ENCODE results near the gene FAM53B. TPM values are rescaled to one million over a fixed set of nuclear protein-coding genes. Genes with fewer than 3 reads are reported as not detected.

Gene FAM53B
- polyA plus RNA-seq, 1 of the 3 experiments (the other 2 are of a cell fraction): 5.6 TPM

GRCh38 chr10:124577651-124578050 lies 166.5 kb downstream of the FAM53B start:
- no peaks in the 10 kb centered on the region for H4K20me1 ChIP-seq (ENCODE audit: insufficient read depth)
- no peaks in the 10 kb centered on the region for H3K4me1 ChIP-seq (ENCODE audit: control insufficient read depth in 1 of 2, insufficient read depth in 2 of 2, low read depth in 1 of 2, low read length in 1 of 2)
- no peaks in the 10 kb centered on the region for H3F3A ChIP-seq (replicated peaks; ENCODE audit: insufficient read depth)
- H3K27me3 ChIP-seq (ENCODE audit: insufficient read depth): no peaks in the 10 kb centered on the region
- H3K9me3 ChIP-seq: 0 out of 2 replicates have a peak, but pooled peaks cover 6% of the 10 kb centered on the region
- no peaks in the 10 kb centered on the region for H3K79me2 ChIP-seq (ENCODE audit: insufficient read depth)
- ChIA-PET POLR2A (no interaction called here), CTCF (no interaction called here)
- H3K4me3 ChIP-seq (ENCODE audit: low read depth in 2 of 2, low read length in 1 of 2): no peak overlapping the region
- WGBS (ENCODE audit: low lambda C conversion rate): 45% methylated on average over 2 of the region's 3 CpGs
- H2AFZ ChIP-seq (ENCODE audit: low read depth): no peak overlapping the region
- no peak overlapping the region for H3K4me2 ChIP-seq
- H3K9ac ChIP-seq: no peak overlapping the region
- H3K27ac ChIP-seq (ENCODE audit: low read depth in 2 of 2, low read length in 1 of 2): no peak overlapping the region
- H3K9me2 ChIP-seq: no peaks in the 10 kb centered on the region
- DNase-seq: no peak
- no peak for TF ChIP-seq PBX3 (IDR thresholded peaks at IDR 0.05)
- TF ChIP-seq SMC3 (IDR thresholded peaks at IDR 0.05; ENCODE audit: low read depth, low read length): no peak
- TF ChIP-seq, protein P1, sequence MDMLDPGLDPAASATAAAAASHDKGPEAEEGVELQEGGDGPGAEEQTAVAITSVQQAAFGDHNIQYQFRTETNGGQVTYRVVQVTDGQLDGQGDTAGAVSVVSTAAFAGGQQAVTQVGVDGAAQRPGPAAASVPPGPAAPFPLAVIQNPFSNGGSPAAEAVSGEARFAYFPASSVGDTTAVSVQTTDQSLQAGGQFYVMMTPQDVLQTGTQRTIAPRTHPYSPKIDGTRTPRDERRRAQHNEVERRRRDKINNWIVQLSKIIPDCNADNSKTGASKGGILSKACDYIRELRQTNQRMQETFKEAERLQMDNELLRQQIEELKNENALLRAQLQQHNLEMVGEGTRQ (IDR thresholded peaks at IDR 0.05; ENCODE audit: borderline replicate concordance, low read depth, low read length): no peak
- no peak for TF ChIP-seq TCF12 (IDR thresholded peaks at IDR 0.05)
- TF ChIP-seq FOXM1 (IDR thresholded peaks at IDR 0.05; ENCODE audit: low read depth): no peak
- no peak for TF ChIP-seq EP300 (IDR thresholded peaks at IDR 0.05; ENCODE audit: borderline replicate concordance in 1 of 2, low read depth in 1 of 2, low read length in 1 of 2)
- no peak for TF ChIP-seq NFIC (IDR thresholded peaks at IDR 0.05; ENCODE audit: borderline replicate concordance)
- TF ChIP-seq, protein P2, sequence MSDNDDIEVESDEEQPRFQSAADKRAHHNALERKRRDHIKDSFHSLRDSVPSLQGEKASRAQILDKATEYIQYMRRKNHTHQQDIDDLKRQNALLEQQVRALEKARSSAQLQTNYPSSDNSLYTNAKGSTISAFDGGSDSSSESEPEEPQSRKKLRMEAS (IDR thresholded peaks at IDR 0.05; ENCODE audit: low read depth): no peak
- no peak for TF ChIP-seq RCOR1 (IDR thresholded peaks at IDR 0.05; ENCODE audit: low read length)
- no peaks in the 10 kb centered on the region for H3K36me3 ChIP-seq (replicated peaks in 1 of 2; ENCODE audit: control insufficient read depth in 1 of 2, insufficient read depth in 2 of 2, low read length in 1 of 2)

GRCh38 chr10:124576526-124577420 lies 167.4 kb downstream of the FAM53B start:
- Histone ChIP-seq H3K9me3 (0 out of 2 replicates have a peak, but pooled peaks cover 6% of the 10 kb centered on the region), H2AFZ (ENCODE audit: low read depth) (no peak overlapping the region), H3K79me2 (ENCODE audit: insufficient read depth) (no peaks in the 10 kb centered on the region), H3K4me2 (no peak overlapping the region), H4K20me1 (ENCODE audit: insufficient read depth) (no peaks in the 10 kb centered on the region), H3K36me3 (replicated peaks in 1 of 2; ENCODE audit: control insufficient read depth in 1 of 2, insufficient read depth in 2 of 2, low read length in 1 of 2) (no peaks in the 10 kb centered on the region), H3K27ac (ENCODE audit: low read depth in 2 of 2, low read length in 1 of 2) (no peak overlapping the region), H3K27me3 (ENCODE audit: insufficient read depth) (no peaks in the 10 kb centered on the region), H3K9me2 (no peaks in the 10 kb centered on the region), H3F3A (replicated peaks; ENCODE audit: insufficient read depth) (no peaks in the 10 kb centered on the region), H3K4me3 (ENCODE audit: low read depth in 2 of 2, low read length in 1 of 2) (no peak overlapping the region), H3K9ac (no peak overlapping the region), H3K4me1 (ENCODE audit: control insufficient read depth in 1 of 2, insufficient read depth in 2 of 2, low read depth in 1 of 2, low read length in 1 of 2) (no peaks in the 10 kb centered on the region)
- POLR2A ChIA-PET: no interaction called here
- no peak for DNase-seq
- CTCF ChIA-PET: no interaction called here
- no peak for TF ChIP-seq TAF1 (IDR thresholded peaks at IDR 0.05; ENCODE audit: borderline replicate concordance, low read depth, low read length)
- no peak for TF ChIP-seq CHD2 (IDR thresholded peaks at IDR 0.05; ENCODE audit: low read length, partially characterized antibody)
- TF ChIP-seq USF1 (IDR thresholded peaks at IDR 0.05; ENCODE audit: borderline replicate concordance, low read depth): no peak
- TF ChIP-seq FOXJ3 (CRISPR knock-in tag; IDR thresholded peaks at IDR 0.05): no peak
- TF ChIP-seq, protein P3, sequence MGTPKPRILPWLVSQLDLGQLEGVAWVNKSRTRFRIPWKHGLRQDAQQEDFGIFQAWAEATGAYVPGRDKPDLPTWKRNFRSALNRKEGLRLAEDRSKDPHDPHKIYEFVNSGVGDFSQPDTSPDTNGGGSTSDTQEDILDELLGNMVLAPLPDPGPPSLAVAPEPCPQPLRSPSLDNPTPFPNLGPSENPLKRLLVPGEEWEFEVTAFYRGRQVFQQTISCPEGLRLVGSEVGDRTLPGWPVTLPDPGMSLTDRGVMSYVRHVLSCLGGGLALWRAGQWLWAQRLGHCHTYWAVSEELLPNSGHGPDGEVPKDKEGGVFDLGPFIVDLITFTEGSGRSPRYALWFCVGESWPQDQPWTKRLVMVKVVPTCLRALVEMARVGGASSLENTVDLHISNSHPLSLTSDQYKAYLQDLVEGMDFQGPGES (IDR thresholded peaks at IDR 0.05; ENCODE audit: low read depth, low read length): no peak
- no peak for TF ChIP-seq YY1 (IDR thresholded peaks at IDR 0.05; ENCODE audit: low read depth)
- TF ChIP-seq, protein P4, sequence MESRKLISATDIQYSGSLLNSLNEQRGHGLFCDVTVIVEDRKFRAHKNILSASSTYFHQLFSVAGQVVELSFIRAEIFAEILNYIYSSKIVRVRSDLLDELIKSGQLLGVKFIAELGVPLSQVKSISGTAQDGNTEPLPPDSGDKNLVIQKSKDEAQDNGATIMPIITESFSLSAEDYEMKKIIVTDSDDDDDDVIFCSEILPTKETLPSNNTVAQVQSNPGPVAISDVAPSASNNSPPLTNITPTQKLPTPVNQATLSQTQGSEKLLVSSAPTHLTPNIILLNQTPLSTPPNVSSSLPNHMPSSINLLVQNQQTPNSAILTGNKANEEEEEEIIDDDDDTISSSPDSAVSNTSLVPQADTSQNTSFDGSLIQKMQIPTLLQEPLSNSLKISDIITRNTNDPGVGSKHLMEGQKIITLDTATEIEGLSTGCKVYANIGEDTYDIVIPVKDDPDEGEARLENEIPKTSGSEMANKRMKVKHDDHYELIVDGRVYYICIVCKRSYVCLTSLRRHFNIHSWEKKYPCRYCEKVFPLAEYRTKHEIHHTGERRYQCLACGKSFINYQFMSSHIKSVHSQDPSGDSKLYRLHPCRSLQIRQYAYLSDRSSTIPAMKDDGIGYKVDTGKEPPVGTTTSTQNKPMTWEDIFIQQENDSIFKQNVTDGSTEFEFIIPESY (IDR thresholded peaks at IDR 0.05; ENCODE audit: borderline replicate concordance, low read depth): no peak
- TF ChIP-seq, protein P2 (IDR thresholded peaks at IDR 0.05; ENCODE audit: low read depth): no peak
- TF ChIP-seq SIN3A (IDR thresholded peaks at IDR 0.05; ENCODE audit: borderline replicate concordance, low read depth, low read length): no peak
- TF ChIP-seq POLR2AphosphoS5 (IDR thresholded peaks at IDR 0.05; ENCODE audit: low read depth, low read length): no peak
- no peak for TF ChIP-seq SMC3 (IDR thresholded peaks at IDR 0.05; ENCODE audit: low read depth, low read length)
- TF ChIP-seq ELF1 (IDR thresholded peaks at IDR 0.05): no peak
- TF ChIP-seq FOSL2 (IDR thresholded peaks at IDR 0.05; ENCODE audit: borderline replicate concordance, low read depth): no peak
- no peak for TF ChIP-seq EP300 (IDR thresholded peaks at IDR 0.05; ENCODE audit: borderline replicate concordance in 1 of 2, low read depth in 1 of 2, low read length in 1 of 2)
- 42% methylated on average over 14 of the region's 20 CpGs for WGBS (ENCODE audit: low lambda C conversion rate)
